H1 (cell line): Measurements from ENCODE around the gene TMEM163. TPM values are rescaled to one million over a fixed set of nuclear protein-coding genes. Genes with fewer than 3 reads are reported as not detected.
A peak's percentile ranks its signal among the peaks of the same experiment; 100 is the strongest.

Experiments used
- CTCF ChIA-PET: fragments of 300-600 bp; sonication (Branson Sonifier 250); formaldehyde crosslinking; loops from one replicate; lab custom pipeline; 2021; ENCODE audit not compliant: partially characterized antibody; lab: Charles Lee
- POLR2A ChIA-PET: fragments of 300-600 bp; sonication (Branson Sonifier 250); formaldehyde crosslinking; loops from one replicate; lab custom pipeline; 2021; ENCODE audit warnings: inconsistent platforms; ENCODE audit not compliant: partially characterized antibody; lab: Charles Lee
- DNase-seq, 2 experiments: peaks; one replicate each; pipeline versions ENCODE4 v3.0.0 to v3.0.0-alpha.2; 2010 to 2022; ENCODE audit warnings: low spot score in 2 of 2, low read depth in 1 of 2, mixed read lengths in 1 of 2
- FAIRE-seq: peaks from 2 replicates; lab custom pipeline; 2011; peaks lifted over from hg19 to GRCh38; lab: Jason Lieb, UNC
- H2AFZ ChIP-seq: 2 replicates; pipeline ENCODE4 v1.8.1; 2012; ENCODE audit warnings: low read length, inconsistent platforms
- H2AK5ac ChIP-seq: 2 replicates; pipeline ENCODE4 v1.6.1; 2013; ENCODE audit warnings: low read depth, low read length
- H2BK120ac ChIP-seq: replicated peaks from 2 replicates; pipeline ENCODE3; 2013; ENCODE audit warnings: low read depth, low read length, inconsistent platforms
- H2BK12ac ChIP-seq: 2 replicates; pipeline ENCODE4 v1.6.1; 2013; ENCODE audit warnings: low read depth, low read length
- H2BK15ac ChIP-seq: 2 replicates; pipeline ENCODE4 v1.6.1; 2013; ENCODE audit warnings: low read length
- H2BK20ac ChIP-seq: 2 replicates; pipeline ENCODE4 v1.6.1; 2013; ENCODE audit warnings: low read length
- H2BK5ac ChIP-seq: 2 replicates; pipeline ENCODE4 v1.6.1; 2013; ENCODE audit warnings: low read depth, low read length
- H3K14ac ChIP-seq: 2 replicates; pipeline ENCODE4 v1.6.1; 2013; ENCODE audit warnings: inconsistent platforms; ENCODE audit not compliant: insufficient read length
- H3K18ac ChIP-seq: 2 replicates; pipeline ENCODE4 v1.6.1; 2013; ENCODE audit warnings: low read length; ENCODE audit errors: extremely low read depth
- H3K23ac ChIP-seq: 2 replicates; pipeline ENCODE4 v1.6.1; 2013; ENCODE audit warnings: inconsistent platforms; ENCODE audit not compliant: insufficient read length
- H3K23me2 ChIP-seq: 2 replicates; pipeline ENCODE4 v1.6.1; 2013; ENCODE audit warnings: low read depth, low read length
- H3K27ac ChIP-seq: 2 replicates; pipeline ENCODE4 v1.6.1; 2011; ENCODE audit warnings: low read depth, low read length, inconsistent platforms
- H3K27me3 ChIP-seq, 4 experiments: replicated peaks in 1 of 4; 1 replicate in 1 of 4; 2 replicates in 3 of 4; pipeline versions ENCODE4 v1.6.1 to v1.8.1; 2011 to 2013; ENCODE audit warnings: low read length in 3 of 4, mild to moderate bottlenecking in 3 of 4, inconsistent platforms in 2 of 4, mixed read lengths in 2 of 4, moderate library complexity in 1 of 4; ENCODE audit not compliant: control insufficient read depth in 3 of 4, insufficient read depth in 3 of 4; ENCODE audit errors: extremely low read depth in 1 of 4
- H3K36me3 ChIP-seq, 4 experiments: 2 replicates each; pipeline versions ENCODE4 v1.6.1 to v1.8.1; 2011 to 2013; ENCODE audit warnings: mild to moderate bottlenecking in 4 of 4, low read length in 3 of 4, moderate library complexity in 2 of 4, control low read depth in 1 of 4, inconsistent platforms in 1 of 4; ENCODE audit not compliant: insufficient read depth in 4 of 4, control insufficient read depth in 2 of 4
- H3K4ac ChIP-seq: replicated peaks from 2 replicates; pipeline ENCODE3; 2013; ENCODE audit warnings: low read length, low read depth, mixed read lengths, inconsistent platforms; ENCODE audit not compliant: insufficient read length
- H3K4me1 ChIP-seq, 4 experiments: replicated peaks in 1 of 4; 1 replicate in 1 of 4; 2 replicates in 3 of 4; pipeline versions ENCODE4 v1.6.1 to v1.8.1; 2011 to 2013; ENCODE audit warnings: low read length in 3 of 4, inconsistent platforms in 2 of 4, mixed read lengths in 1 of 4; ENCODE audit not compliant: insufficient read depth in 4 of 4, control insufficient read depth in 3 of 4
- H3K4me2 ChIP-seq, 2 experiments: 2 replicates each; pipeline versions ENCODE4 v1.6.1 to v1.8.1; 2011 to 2013; ENCODE audit warnings: low read depth in 2 of 2, low read length in 2 of 2, control low read depth in 1 of 2, inconsistent platforms in 1 of 2, mild to moderate bottlenecking in 1 of 2; ENCODE audit not compliant: insufficient read depth in 1 of 2
- H3K4me3 ChIP-seq, 4 experiments: fragments of 200-600, 300-600 bp in 1 of 4; sonication (generic), shearing (Covaris generic), sonication (Bioruptor Twin) in 1 of 4; 2 replicates each; pipeline versions ENCODE4 v1.5.1 to v1.8.1; 2011 to 2016; ENCODE audit warnings: low read length in 4 of 4, low read depth in 3 of 4, control low read depth in 2 of 4, inconsistent platforms in 2 of 4, mild to moderate bottlenecking in 2 of 4, mixed read lengths in 1 of 4, moderate library complexity in 1 of 4; ENCODE audit not compliant: insufficient read depth in 2 of 4; ENCODE audit errors: extremely low read depth in 1 of 4
- H3K56ac ChIP-seq: replicated peaks from 2 replicates; pipeline ENCODE3; 2013; ENCODE audit warnings: low read depth, mild to moderate bottlenecking, mixed read lengths, low read length, inconsistent platforms; ENCODE audit not compliant: insufficient read length
- H3K79me1 ChIP-seq: 2 replicates; pipeline ENCODE4 v1.6.1; 2013; ENCODE audit warnings: low read depth, low read length, control low read depth
- H3K79me2 ChIP-seq, 2 experiments: 2 replicates each; pipeline versions ENCODE4 v1.6.1 to v1.8.1; 2012 to 2013; ENCODE audit warnings: low read length in 2 of 2, mild to moderate bottlenecking in 2 of 2, inconsistent platforms in 1 of 2; ENCODE audit not compliant: insufficient read depth in 2 of 2, control insufficient read depth in 1 of 2
- H3K9ac ChIP-seq, 4 experiments: replicated peaks in 1 of 4; 1 replicate in 1 of 4; 2 replicates in 3 of 4; pipeline versions ENCODE4 v1.6.1 to v1.8.1; 2011 to 2013; ENCODE audit warnings: low read depth in 3 of 4, low read length in 3 of 4, control low read depth in 2 of 4, mild to moderate bottlenecking in 2 of 4, moderate library complexity in 2 of 4, inconsistent platforms in 1 of 4; ENCODE audit errors: extremely low read depth in 1 of 4
- H3K9me3 ChIP-seq, 2 experiments: 2 replicates each; pipeline versions ENCODE4 v1.6.1 to v1.8.1; 2012 to 2013; ENCODE audit warnings: mild to moderate bottlenecking in 2 of 2, moderate library complexity in 2 of 2, control low read depth in 1 of 2, inconsistent platforms in 1 of 2, low read depth in 1 of 2, low read length in 1 of 2, mixed read lengths in 1 of 2; ENCODE audit not compliant: insufficient read depth in 2 of 2
- H4K20me1 ChIP-seq, 2 experiments: replicated peaks in 1 of 2; 2 replicates each; pipeline versions ENCODE3 to v1.8.1; 2011 to 2013; ENCODE audit warnings: inconsistent platforms in 2 of 2, low read length in 2 of 2, mild to moderate bottlenecking in 1 of 2; ENCODE audit not compliant: insufficient read depth in 2 of 2, control insufficient read depth in 1 of 2
- H4K5ac ChIP-seq: 2 replicates; pipeline ENCODE4 v1.6.1; 2013; ENCODE audit warnings: low read length, low read depth, mixed read lengths, inconsistent platforms; ENCODE audit not compliant: insufficient read length
- H4K8ac ChIP-seq: 2 replicates; pipeline ENCODE4 v1.8.0; 2013; ENCODE audit warnings: mild to moderate bottlenecking, moderate library complexity, low read length, inconsistent platforms; ENCODE audit not compliant: insufficient read depth; ENCODE audit errors: extremely low read depth
- H4K91ac ChIP-seq: replicated peaks from 2 replicates; pipeline ENCODE3; 2013; ENCODE audit warnings: low read length, mixed read lengths, inconsistent platforms; ENCODE audit not compliant: insufficient read length
- CTBP2 ChIP-seq: IDR thresholded peaks from 2 replicates; pipeline ENCODE4 v1.7.0; 2011; ENCODE audit warnings: borderline replicate concordance, mild to moderate bottlenecking, moderate library complexity, mixed read lengths, low read length; ENCODE audit not compliant: insufficient read depth, insufficient read length
- HDAC6 ChIP-seq: IDR thresholded peaks from one replicate; pipeline ENCODE4 v1.7.1; 2012; ENCODE audit warnings: low read depth, mild to moderate bottlenecking, inconsistent platforms, low read length, moderate library complexity
- PHF8 ChIP-seq: fragments of 200-600 bp; sonication (generic); conservative IDR thresholded peaks from 2 replicates; pipeline ENCODE4 v1.7.1; 2012; ENCODE audit warnings: low read depth, mild to moderate bottlenecking, inconsistent platforms, low read length, moderate library complexity
- RAD21 ChIP-seq, 2 experiments: IDR thresholded peaks in 1 of 2; conservative IDR thresholded peaks in 1 of 2; 2 replicates each; pipeline ENCODE4 v1.6.1; 2011; ENCODE audit warnings: low read depth in 2 of 2, low read length in 2 of 2, improper control_type of control experiment in 1 of 2, inconsistent platforms in 1 of 2, mild to moderate bottlenecking in 1 of 2, moderate library complexity in 1 of 2
- SAP30 ChIP-seq: fragments of 300-600 bp; sonication (generic); IDR thresholded peaks from 2 replicates; pipeline ENCODE4 v1.7.1; 2012; ENCODE audit warnings: low read length, moderate library complexity, mild to moderate bottlenecking, inconsistent platforms; ENCODE audit not compliant: insufficient read depth, insufficient replicate concordance
- SP4 ChIP-seq: IDR thresholded peaks from 2 replicates; pipeline ENCODE4 v1.6.1; 2012; ENCODE audit warnings: low read length, inconsistent platforms
- WGBS, 2 experiments: shearing (Covaris generic) in 1 of 2; methylation state at CpG; one replicate each; pipeline versions ENCODE4 v1.1.6 to v1.1.7; 2013 to 2015; ENCODE audit warnings: low lambda C conversion rate in 2 of 2, mixed read lengths in 2 of 2, inconsistent platforms in 1 of 2, low coverage in 1 of 2, missing lambda C conversion rate in 1 of 2; ENCODE audit not compliant: insufficient replicate concordance in 2 of 2, insufficient coverage in 1 of 2, insufficient read length in 1 of 2; ENCODE audit errors: extremely low coverage in 1 of 2, missing lambda C conversion rate in 1 of 2; 5-methylcytosine and 5-hydroxymethylcytosine counted together
- polyA plus RNA-seq, 7 experiments: library from polyadenylated mRNA; depleted of rRNA in 3 of 7; stranded (reverse) in 5 of 7; unstranded in 2 of 7; fragments of >200 nt in 5 of 7; fragments of 200-250 nt in 2 of 7; gene quantifications; 1 replicate in 5 of 7; 2 replicates in 1 of 7; 4 replicates in 1 of 7; pipeline versions ENCODE4 v1.2.1 to v1.2.3, GENCODE V29; 2011 to 2013; ENCODE audit warnings: missing spikeins in 2 of 7, mixed read lengths in 2 of 7
- total RNA-seq: library from RNA; stranded (reverse); fragmentation: NEBNext Ultra II Directional; extraction: Animal tissue kit (Norgen Biotek cat#: 25700); gene quantifications from 2 replicates; pipeline ENCODE4 v1.2.1, GENCODE V29; 2021
- TF ChIP-seq, protein P1 (sequence below), 3 experiments: IDR thresholded peaks; 1 replicate in 2 of 3; 2 replicates in 1 of 3; pipeline versions ENCODE4 v1.5.1 to v1.6.1; 2011; ENCODE audit warnings: low read length in 3 of 3, mild to moderate bottlenecking in 3 of 3, inconsistent platforms in 2 of 3, low read depth in 1 of 3, moderate library complexity in 1 of 3; ENCODE audit not compliant: insufficient read depth in 1 of 3; ENCODE audit errors: control extremely low read depth in 1 of 3
- TF ChIP-seq, protein P2 (sequence below): IDR thresholded peaks from 2 replicates; pipeline ENCODE4 v1.6.1; 2012; ENCODE audit warnings: inconsistent platforms

The TMEM163 gene
- total and polyA plus RNA-seq, 2 of the 8 experiments (the other 6 are each of a cell fraction or from before 2014, with no cell fraction given): 2.8 to 3.2 TPM

DNA sequence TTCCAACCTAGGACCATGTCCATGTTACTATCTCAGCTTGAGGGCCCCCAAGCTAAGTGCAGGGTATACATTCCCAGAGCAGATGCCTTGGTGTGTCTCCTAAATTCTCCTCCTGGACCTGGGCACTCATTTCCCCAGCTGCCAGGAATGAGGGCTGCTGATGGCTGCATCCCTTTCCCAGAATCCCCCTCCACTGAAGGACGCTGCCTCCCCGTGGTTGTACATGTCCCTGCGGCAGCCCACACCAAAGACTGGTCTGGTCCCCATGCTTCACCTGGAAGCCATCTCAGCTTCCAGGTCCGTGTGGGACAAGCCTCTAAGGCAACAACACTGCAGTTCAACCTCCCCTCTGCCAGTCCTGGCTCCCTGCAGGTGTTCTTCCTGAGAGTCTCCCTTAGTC, 14.6 kb downstream of the TMEM163 start:
- ChIA-PET CTCF (interaction anchor here (0.6 to 2.4 kb wide), 13 partner anchors 10 to 1506 kb away, joined by 3 to 11 read pairs (median 5); partner anchors contain the start of gene TMEM163), POLR2A (interaction anchor here (1.2 kb wide), 1 partner anchor 8 kb away, joined by 3 read pairs; no protein-coding TSS in a partner anchor)
- Histone ChIP-seq H2BK12ac (no peak overlapping the region), H3K4ac (no peak overlapping the region), H3K4me2 (no peak overlapping the region), H4K20me1 (no peaks in the 10 kb centered on the region), H4K8ac (no peak overlapping the region), H3K18ac (no peak overlapping the region), H2AK5ac (peak overlapping the region; percentile 82; the same call in 1 of the 2 replicates), H3K27ac (no peak overlapping the region), H2BK5ac (no peak overlapping the region), H3K36me3 (no peaks in the 10 kb centered on the region), H4K5ac (no peak overlapping the region), H3K9ac (no peak overlapping the region), H3K9me3 (no peaks in the 10 kb centered on the region), H3K23me2 (no peaks in the 10 kb centered on the region), H3K56ac (no peak overlapping the region), H3K27me3 (no peaks in the 10 kb centered on the region), H3K79me2 (no peaks in the 10 kb centered on the region), H3K4me3 (no peak overlapping the region), H2BK120ac (no peak overlapping the region), H2BK20ac (no peak overlapping the region), H4K91ac (no peak overlapping the region), H3K14ac (no peak overlapping the region), H2BK15ac (no peak overlapping the region), H3K79me1 (no peaks in the 10 kb centered on the region), H2AFZ (no peak overlapping the region), H3K23ac (no peak overlapping the region), H3K4me1 (peaks cover 0 to 17% (median 11%) of the 10 kb centered on the region in 4 experiments; a peak in 6 of 7 replicates)
- FAIRE-seq (no peak), DNase-seq (no peak)
- 83% methylated on average over 4 of the region's 4 CpGs; no CpG with 5 or more reads in 1 of the 2 experiments for WGBS, 2 experiments
- TF ChIP-seq RAD21 (IDR thresholded peaks at IDR 0.05 in 1 of 2, conservative IDR thresholded peaks at IDR 0.05 in 1 of 2; ENCODE audit: low read depth in 2 of 2, low read length in 2 of 2) (0 out of 4 replicates have a peak, but pooled peaks of 1 of the 2 experiments have one; percentile 2), PHF8 (no peak), CTBP2 (no peak), HDAC6 (no peak), SAP30 (no peak), SP4 (no peak)
- TF ChIP-seq, protein P1, sequence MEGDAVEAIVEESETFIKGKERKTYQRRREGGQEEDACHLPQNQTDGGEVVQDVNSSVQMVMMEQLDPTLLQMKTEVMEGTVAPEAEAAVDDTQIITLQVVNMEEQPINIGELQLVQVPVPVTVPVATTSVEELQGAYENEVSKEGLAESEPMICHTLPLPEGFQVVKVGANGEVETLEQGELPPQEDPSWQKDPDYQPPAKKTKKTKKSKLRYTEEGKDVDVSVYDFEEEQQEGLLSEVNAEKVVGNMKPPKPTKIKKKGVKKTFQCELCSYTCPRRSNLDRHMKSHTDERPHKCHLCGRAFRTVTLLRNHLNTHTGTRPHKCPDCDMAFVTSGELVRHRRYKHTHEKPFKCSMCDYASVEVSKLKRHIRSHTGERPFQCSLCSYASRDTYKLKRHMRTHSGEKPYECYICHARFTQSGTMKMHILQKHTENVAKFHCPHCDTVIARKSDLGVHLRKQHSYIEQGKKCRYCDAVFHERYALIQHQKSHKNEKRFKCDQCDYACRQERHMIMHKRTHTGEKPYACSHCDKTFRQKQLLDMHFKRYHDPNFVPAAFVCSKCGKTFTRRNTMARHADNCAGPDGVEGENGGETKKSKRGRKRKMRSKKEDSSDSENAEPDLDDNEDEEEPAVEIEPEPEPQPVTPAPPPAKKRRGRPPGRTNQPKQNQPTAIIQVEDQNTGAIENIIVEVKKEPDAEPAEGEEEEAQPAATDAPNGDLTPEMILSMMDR (IDR thresholded peaks at IDR 0.05; ENCODE audit: control extremely low read depth in 1 of 3, insufficient read depth in 1 of 3, low read depth in 1 of 3, low read length in 3 of 3): peak; percentile 18 to 41 (median 38); a peak in 3 of 4 replicates
- TF ChIP-seq, protein P2, sequence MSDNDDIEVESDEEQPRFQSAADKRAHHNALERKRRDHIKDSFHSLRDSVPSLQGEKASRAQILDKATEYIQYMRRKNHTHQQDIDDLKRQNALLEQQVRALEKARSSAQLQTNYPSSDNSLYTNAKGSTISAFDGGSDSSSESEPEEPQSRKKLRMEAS: no peak
